ENCODE results near the gene RABGAP1L. TPM values are rescaled to one million over a fixed set of nuclear protein-coding genes. Genes with fewer than 3 reads are reported as not detected.

The RABGAP1L gene
- total RNA-seq, 4 donors from 2014 or later, result 31.2 to 115 (median 62.5) TPM

- Histone ChIP-seq H3K4me1 (peaks cover 0 to 43% (median 0%) of the 10 kb centered on the region in 3 donors), H3K27me3 (no peaks in the 10 kb centered on the region), H3K36me3 (peaks cover 0 to 50% of the 10 kb centered on the region in 2 donors), H3K27ac (no peak overlapping the region), H3K9me3 (no peaks in the 10 kb centered on the region), H3K4me3 (no peak overlapping the region)
- TF ChIP-seq EP300 (IDR thresholded peaks at IDR 0.05) (no peak), POLR2AphosphoS5 (IDR thresholded peaks at IDR 0.05) (no peak), CTCF (IDR thresholded peaks at IDR 0.05) (no peak)
- no peak for ATAC-seq
- 72 to 86% methylated on average over 6 to 7 of the region's 8 CpGs for WGBS, 2 donors (ENCODE audit: low coverage in 1 of 2)
Measured at GRCh38 chr1:175005085-175005783, 845.9 kb downstream of the RABGAP1L start.

- Histone ChIP-seq H3K36me3 (peaks cover 8 to 93% of the 10 kb centered on the region in 2 donors), H3K4me1 (peaks cover 0 to 2% (median 0%) of the 10 kb centered on the region in 3 donors), H3K4me3 (no peak overlapping the region), H3K27ac (no peak overlapping the region), H3K9me3 (no peaks in the 10 kb centered on the region), H3K27me3 (no peaks in the 10 kb centered on the region)
- 51 to 65% methylated on average over 4 to 9 of the region's 10 CpGs for WGBS, 2 donors (ENCODE audit: low coverage in 1 of 2)
- no peak for TF ChIP-seq POLR2AphosphoS5 (IDR thresholded peaks at IDR 0.05)
- no peak for TF ChIP-seq CTCF (IDR thresholded peaks at IDR 0.05)
- TF ChIP-seq POLR2A (IDR thresholded peaks at IDR 0.05), result no peak
- TF ChIP-seq EP300 (IDR thresholded peaks at IDR 0.05), result no peak
- no peak for ATAC-seq
Measured at GRCh38 chr1:175009532-175009931, 850.2 kb downstream of the RABGAP1L start.

GRCh38 chr1:175013445-175013844 is 854.1 kb downstream of the RABGAP1L start:
- 67 to 83% methylated on average over 1 of the region's 1 CpG for WGBS, 2 donors (ENCODE audit: low coverage in 1 of 2)
- no peak for ATAC-seq
- Histone ChIP-seq H3K9me3 (no peaks in the 10 kb centered on the region), H3K4me3 (no peak overlapping the region), H3K4me1 (no peaks in the 10 kb centered on the region), H3K36me3 (peaks cover 8 to 100% of the 10 kb centered on the region in 2 donors), H3K27me3 (no peaks in the 10 kb centered on the region), H3K27ac (no peak overlapping the region)
- TF ChIP-seq EP300 (IDR thresholded peaks at IDR 0.05) (no peak), POLR2A (IDR thresholded peaks at IDR 0.05) (no peak), POLR2AphosphoS5 (IDR thresholded peaks at IDR 0.05) (no peak), CTCF (IDR thresholded peaks at IDR 0.05) (no peak)

- H3K36me3 ChIP-seq, result peaks cover 8 to 89% of the 10 kb centered on the region in 2 donors
- H3K27ac ChIP-seq, result no peak overlapping the region
- no peaks in the 10 kb centered on the region for H3K4me1 ChIP-seq
- no peak for ATAC-seq
- 73 to 93% methylated on average over 4 of the region's 4 CpGs for WGBS, 2 donors (ENCODE audit: low coverage in 1 of 2)
- TF ChIP-seq EP300 (IDR thresholded peaks at IDR 0.05), result no peak
- no peak for TF ChIP-seq POLR2AphosphoS5 (IDR thresholded peaks at IDR 0.05)
- no peak for TF ChIP-seq CTCF (IDR thresholded peaks at IDR 0.05)
- no peak for TF ChIP-seq POLR2A (IDR thresholded peaks at IDR 0.05)
- H3K27me3 ChIP-seq, result no peaks in the 10 kb centered on the region
- H3K4me3 ChIP-seq, result no peak overlapping the region
- no peaks in the 10 kb centered on the region for H3K9me3 ChIP-seq
Measured at GRCh38 chr1:175015243-175015642, 855.9 kb downstream of the RABGAP1L start.

GRCh38 chr1:175019524-175019923 is 860.2 kb downstream of the RABGAP1L start:
- Histone ChIP-seq H3K4me3 (no peak overlapping the region), H3K9me3 (no peaks in the 10 kb centered on the region), H3K27me3 (no peaks in the 10 kb centered on the region), H3K4me1 (peaks cover 0 to 28% (median 6%) of the 10 kb centered on the region in 3 donors), H3K27ac (no peak overlapping the region), H3K36me3 (peaks cover 0 to 50% of the 10 kb centered on the region in 2 donors)
- 81 to 82% methylated on average over 2 to 3 of the region's 3 CpGs for WGBS, 2 donors (ENCODE audit: low coverage in 1 of 2)
- no peak for ATAC-seq
- TF ChIP-seq EP300 (IDR thresholded peaks at IDR 0.05) (no peak), CTCF (IDR thresholded peaks at IDR 0.05) (no peak), POLR2AphosphoS5 (IDR thresholded peaks at IDR 0.05) (no peak), POLR2A (IDR thresholded peaks at IDR 0.05) (no peak)

Measured in gastroesophageal sphincter (tissue), 4 donors.